Fibroblast of lung (primary cell): ENCODE measurements around the gene COL18A1. TPM values are rescaled to one million over a fixed set of nuclear protein-coding genes. Genes with fewer than 3 reads are reported as not detected.

Experiments
- DNase-seq, 2 donors: peaks; one replicate each; pipeline versions ENCODE4 v3.0.0 to v3.0.0-alpha.2; 2010; ENCODE audit warnings: low read depth in 2 of 2
- H2AFZ ChIP-seq: 2 replicates; pipeline ENCODE4 v1.5.1; 2012; ENCODE audit warnings: low read length, control low read depth, inconsistent platforms
- H3K27ac ChIP-seq: 2 replicates; pipeline ENCODE4 v1.5.1; 2011; ENCODE audit warnings: low read length, control low read depth; ENCODE audit not compliant: insufficient read depth
- H3K27me3 ChIP-seq: 2 replicates; pipeline ENCODE4 v1.5.1; 2011; ENCODE audit warnings: mild to moderate bottlenecking, low read length; ENCODE audit not compliant: control insufficient read depth, insufficient read depth
- H3K36me3 ChIP-seq: 2 replicates; pipeline ENCODE4 v1.5.1; 2011; ENCODE audit warnings: low read length; ENCODE audit not compliant: control insufficient read depth, insufficient read depth
- H3K4me1 ChIP-seq: 2 replicates; pipeline ENCODE4 v1.5.1; 2011; ENCODE audit warnings: low read length; ENCODE audit not compliant: control insufficient read depth, insufficient read depth; ENCODE audit errors: extremely low read depth
- H3K4me2 ChIP-seq: 2 replicates; pipeline ENCODE4 v1.5.1; 2011; ENCODE audit warnings: low read length, control low read depth; ENCODE audit not compliant: insufficient read depth; ENCODE audit errors: extremely low read depth
- H3K4me3 ChIP-seq, 4 experiments: fragments of 200-600 bp in 1 of 4; sonication (generic) in 1 of 4; replicated peaks in 1 of 4; 2 replicates each; pipeline ENCODE4 v1.5.1; 2011 to 2016; ENCODE audit warnings: low read length in 4 of 4, low read depth in 3 of 4, mild to moderate bottlenecking in 3 of 4, control low read depth in 2 of 4, inconsistent platforms in 1 of 4, mixed read lengths in 1 of 4; ENCODE audit not compliant: insufficient read depth in 1 of 4; ENCODE audit errors: control extremely low read depth in 1 of 4
- H3K79me2 ChIP-seq: 2 replicates; pipeline ENCODE4 v1.5.1; 2012; ENCODE audit warnings: mild to moderate bottlenecking, low read length, inconsistent platforms; ENCODE audit not compliant: control insufficient read depth, insufficient read depth
- H3K9ac ChIP-seq: 2 replicates; pipeline ENCODE4 v1.5.1; 2011; ENCODE audit warnings: mild to moderate bottlenecking, low read length, control low read depth; ENCODE audit not compliant: insufficient read depth
- H3K9me3 ChIP-seq: 2 replicates; pipeline ENCODE4 v1.5.1; 2012; ENCODE audit warnings: low read depth, low read length; ENCODE audit not compliant: control insufficient read depth, insufficient read depth
- H4K20me1 ChIP-seq: 2 replicates; pipeline ENCODE4 v1.5.1; 2011; ENCODE audit warnings: low read length; ENCODE audit not compliant: control insufficient read depth, insufficient read depth; ENCODE audit errors: extremely low read depth
- EZH2 ChIP-seq: IDR thresholded peaks from 2 replicates; pipeline ENCODE4 v1.5.1; 2012; ENCODE audit warnings: low read length, control low read depth, mild to moderate bottlenecking; ENCODE audit errors: missing control alignments
- polyA plus RNA-seq, 2 donors: library from polyadenylated mRNA; depleted of rRNA in 1 of 2; stranded (reverse) in 1 of 2; unstranded in 1 of 2; fragments of >200 nt; gene quantifications; 2 replicates each; pipeline ENCODE4 v1.2.1, GENCODE V29; 2011 to 2012; ENCODE audit warnings: missing spikeins in 1 of 2
- total RNA-seq: library from RNA; depleted of rRNA; stranded (reverse); fragments of >200 nt; gene quantifications from 2 replicates; pipeline ENCODE4 v1.2.1, GENCODE V29; 2014
- TF ChIP-seq, protein P1 (sequence below), 2 donors: IDR thresholded peaks in 1 of 2; conservative IDR thresholded peaks in 1 of 2; 1 replicate in 1 of 2; 2 replicates in 1 of 2; pipeline ENCODE4 v1.5.1; 2011 to 2012; ENCODE audit warnings: low read length in 2 of 2, control low read depth in 1 of 2, inconsistent platforms in 1 of 2, low read depth in 1 of 2, mild to moderate bottlenecking in 1 of 2

Gene COL18A1
- total and polyA plus RNA-seq, 2 donors (not counting 1 experiment from before 2014, with no cell fraction given) = 24.3 to 38.8 TPM

DNA sequence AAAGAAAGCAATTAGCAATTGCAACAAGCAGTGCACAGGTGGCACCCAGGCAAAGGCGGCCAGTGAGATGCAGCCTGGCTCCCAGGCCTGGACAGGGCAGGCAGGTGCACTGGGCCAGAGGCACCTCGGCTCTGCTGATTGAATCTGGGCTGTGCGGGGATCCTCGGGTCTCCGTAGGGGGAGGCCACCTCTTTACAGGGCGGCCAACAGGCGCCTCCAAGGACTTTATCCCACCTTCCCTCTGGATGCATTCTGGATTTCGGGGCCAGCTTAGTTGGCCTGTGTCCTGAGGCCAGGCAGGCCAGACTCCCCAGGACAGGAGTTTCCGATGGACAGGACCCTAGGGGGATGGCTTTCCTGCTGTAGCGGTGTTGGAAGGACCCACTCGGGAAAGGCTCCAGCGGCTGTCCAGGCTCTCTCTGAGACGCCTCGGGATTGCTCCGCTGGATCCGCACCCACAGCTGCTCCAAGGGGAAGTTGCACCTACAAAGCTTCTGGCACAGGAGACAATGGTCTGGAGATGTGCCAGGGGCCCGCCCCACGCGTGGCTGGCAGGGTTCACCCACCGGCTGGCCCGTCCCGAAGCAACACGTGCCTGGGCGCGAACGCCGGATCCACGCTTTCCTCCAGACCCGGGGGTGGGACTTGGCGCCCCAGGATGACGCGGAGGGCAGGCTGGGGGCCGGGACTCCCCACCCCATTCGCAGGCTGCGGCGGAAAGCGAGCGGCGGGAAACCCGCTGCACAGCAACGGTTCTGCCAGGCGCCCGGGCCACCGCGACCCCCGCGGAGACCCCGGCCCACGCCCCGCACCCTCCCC, 136.5 kb downstream of the COL18A1 start:
- no peak for TF ChIP-seq EZH2
- TF ChIP-seq, protein P1, sequence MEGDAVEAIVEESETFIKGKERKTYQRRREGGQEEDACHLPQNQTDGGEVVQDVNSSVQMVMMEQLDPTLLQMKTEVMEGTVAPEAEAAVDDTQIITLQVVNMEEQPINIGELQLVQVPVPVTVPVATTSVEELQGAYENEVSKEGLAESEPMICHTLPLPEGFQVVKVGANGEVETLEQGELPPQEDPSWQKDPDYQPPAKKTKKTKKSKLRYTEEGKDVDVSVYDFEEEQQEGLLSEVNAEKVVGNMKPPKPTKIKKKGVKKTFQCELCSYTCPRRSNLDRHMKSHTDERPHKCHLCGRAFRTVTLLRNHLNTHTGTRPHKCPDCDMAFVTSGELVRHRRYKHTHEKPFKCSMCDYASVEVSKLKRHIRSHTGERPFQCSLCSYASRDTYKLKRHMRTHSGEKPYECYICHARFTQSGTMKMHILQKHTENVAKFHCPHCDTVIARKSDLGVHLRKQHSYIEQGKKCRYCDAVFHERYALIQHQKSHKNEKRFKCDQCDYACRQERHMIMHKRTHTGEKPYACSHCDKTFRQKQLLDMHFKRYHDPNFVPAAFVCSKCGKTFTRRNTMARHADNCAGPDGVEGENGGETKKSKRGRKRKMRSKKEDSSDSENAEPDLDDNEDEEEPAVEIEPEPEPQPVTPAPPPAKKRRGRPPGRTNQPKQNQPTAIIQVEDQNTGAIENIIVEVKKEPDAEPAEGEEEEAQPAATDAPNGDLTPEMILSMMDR (conservative IDR thresholded peaks at IDR 0.05 in 1 of 2, IDR thresholded peaks at IDR 0.05 in 1 of 2; ENCODE audit: low read depth in 1 of 2, low read length in 2 of 2) = no peak
- no peaks in the 10 kb centered on the region for H3K9me3 ChIP-seq
- H3K9ac ChIP-seq = no peak overlapping the region
- H3K27ac ChIP-seq = no peak overlapping the region
- H3K27me3 ChIP-seq = no peaks in the 10 kb centered on the region
- H2AFZ ChIP-seq = peak overlapping the region; percentile 45
- no peaks in the 10 kb centered on the region for H3K36me3 ChIP-seq
- no peaks in the 10 kb centered on the region for H3K79me2 ChIP-seq
- H3K4me2 ChIP-seq = peak overlapping the region; percentile 49
- H4K20me1 ChIP-seq = no peaks in the 10 kb centered on the region
- H3K4me1 ChIP-seq = no peaks in the 10 kb centered on the region
- peak overlapping the region; percentile 20 to 58 (median 40) for H3K4me3 ChIP-seq
- peak; percentile 49 to 55 for DNase-seq

DNA sequence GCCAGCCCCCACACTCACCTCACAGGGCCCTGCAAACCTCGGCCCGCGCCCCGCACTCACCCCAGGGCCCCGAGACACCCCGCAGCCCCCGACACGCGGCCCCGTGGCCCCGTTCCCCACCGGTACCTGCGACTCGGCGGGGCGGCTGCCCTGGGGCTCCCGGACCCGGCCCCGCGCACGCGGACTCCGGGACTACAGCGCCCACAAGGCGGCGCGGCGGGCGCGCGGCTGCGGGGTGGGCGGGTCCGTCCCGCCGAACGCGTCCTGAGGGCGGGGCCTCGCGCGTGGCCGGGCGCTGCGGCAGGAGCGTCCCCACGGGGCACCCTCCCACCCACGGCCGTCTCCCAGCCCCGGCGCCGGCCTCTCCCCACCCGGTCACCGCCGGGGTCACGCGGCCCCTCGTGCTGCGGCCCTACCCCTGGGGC, 137.3 kb downstream of the COL18A1 start, which contains the start of gene SLC19A1:
Gene SLC19A1 (minus strand): TSS at position 199 of the 425 bp plus-strand sequence. CDS start 4,481 bp downstream, outside the sequence.
- Histone ChIP-seq H3K79me2 (no peaks in the 10 kb centered on the region), H3K4me2 (peak within 1 kb of the TSS; percentile 49), H3K9ac (peak within 1 kb of the TSS; percentile 53), H3K9me3 (no peaks in the 10 kb centered on the region), H2AFZ (peak within 1 kb of the TSS; percentile 45), H3K36me3 (no peaks in the 10 kb centered on the region), H3K4me1 (no peaks in the 10 kb centered on the region), H3K4me3 (peak within 1 kb of the TSS; percentile 23 to 58 (median 40)), H3K27me3 (no peaks in the 10 kb centered on the region), H4K20me1 (no peaks in the 10 kb centered on the region), H3K27ac (no peak within 1 kb of the TSS)
- peak; percentile 47 to 51 for DNase-seq
- TF ChIP-seq, protein P1 (conservative IDR thresholded peaks at IDR 0.05 in 1 of 2, IDR thresholded peaks at IDR 0.05 in 1 of 2; ENCODE audit: low read depth in 1 of 2, low read length in 2 of 2) = peak in 1 of 2 donors; percentile 22
- no peak for TF ChIP-seq EZH2

DNA sequence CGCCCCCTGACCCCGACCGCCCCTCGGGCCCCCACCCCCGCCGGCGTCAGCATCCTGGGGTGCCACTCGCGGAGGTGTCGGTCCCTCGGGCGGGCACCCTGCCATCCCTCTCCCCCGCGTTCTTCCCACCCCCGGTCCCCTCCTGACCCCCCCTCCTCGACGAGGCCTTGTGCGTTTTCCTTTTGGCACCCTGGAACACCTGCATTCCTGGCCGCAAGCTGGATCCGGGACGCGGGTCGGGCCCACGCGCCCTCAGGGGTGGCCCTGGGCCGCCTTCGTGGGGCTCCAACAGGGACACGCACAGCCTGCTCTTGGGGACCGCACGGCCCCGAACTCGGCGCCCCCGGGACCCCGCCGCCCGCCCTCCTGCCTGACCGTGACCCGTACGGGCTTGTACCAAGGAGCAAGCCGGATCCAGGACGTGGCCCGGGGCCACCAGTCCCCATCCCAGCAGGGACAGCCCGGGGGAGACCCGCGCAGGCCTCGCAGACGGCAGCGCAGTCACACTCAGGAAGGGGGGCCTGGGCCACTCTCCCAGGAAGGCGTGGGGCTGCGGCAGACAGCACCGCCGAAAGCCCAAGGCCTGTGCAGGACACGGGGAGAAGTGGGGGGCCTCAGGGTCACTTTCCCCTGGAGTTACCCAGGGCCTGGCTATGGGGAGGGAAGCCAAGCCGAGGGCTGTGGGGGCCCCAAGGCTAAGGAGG, 137.9 kb downstream of the COL18A1 start:
- peak overlapping the region; percentile 2 for H3K9ac ChIP-seq
- H3K27ac ChIP-seq = no peak overlapping the region
- TF ChIP-seq EZH2 = no peak
- TF ChIP-seq, protein P1 (conservative IDR thresholded peaks at IDR 0.05 in 1 of 2, IDR thresholded peaks at IDR 0.05 in 1 of 2; ENCODE audit: low read depth in 1 of 2, low read length in 2 of 2) = no peak
- no peak overlapping the region for H3K4me2 ChIP-seq
- no peaks in the 10 kb centered on the region for H3K4me1 ChIP-seq
- no peaks in the 10 kb centered on the region for H3K9me3 ChIP-seq
- no peak overlapping the region for H2AFZ ChIP-seq
- no peaks in the 10 kb centered on the region for H4K20me1 ChIP-seq
- peak overlapping the region in 1 of 4 experiments; percentile 56 for H3K4me3 ChIP-seq
- H3K79me2 ChIP-seq = no peaks in the 10 kb centered on the region
- H3K27me3 ChIP-seq = peaks cover 3% of the 10 kb centered on the region
- H3K36me3 ChIP-seq = no peaks in the 10 kb centered on the region
- no peak for DNase-seq
